ENCODE measurements around the gene FOXO3. TPM values are rescaled to one million over a fixed set of nuclear protein-coding genes. Genes with fewer than 3 reads are reported as not detected.

The FOXO3 gene
- total and polyA plus RNA-seq, 9 donors, result 33.4 to 94.8 (median 70.0) TPM

- Histone ChIP-seq H3K36me3 (no peaks in the 10 kb centered on the region), H3K27ac (peak overlapping the region in 1 of 2 donors; percentile 60), H3K9me3 (no peaks in the 10 kb centered on the region), H3K4me3 (no peak overlapping the region), H3K4me1 (ENCODE audit: insufficient read depth) (peaks cover 48% of the 10 kb centered on the region), H3K27me3 (no peaks in the 10 kb centered on the region)
- intact Hi-C loops (cut with DNase I), result loop anchor here in 1 of 4 donors (10.0 kb wide), 1 partner anchor 74 kb away; no protein-coding TSS in a partner anchor
- DNase-seq, result no peak
- WGBS, 3 donors, result 86 to 89% (median 87%) methylated on average over 2 of the region's 2 CpGs
- TF ChIP-seq CTCF (IDR thresholded peaks at IDR 0.05), result no peak
- no peak for TF ChIP-seq EP300 (IDR thresholded peaks at IDR 0.05)
- no peak for TF ChIP-seq POLR2A (IDR thresholded peaks at IDR 0.05)
Observed at GRCh38 chr6:108580646-108581045, 19.9 kb downstream of the FOXO3 start.

- Histone ChIP-seq H3K27ac (peak overlapping the region in 1 of 2 donors; percentile 60), H3K27me3 (no peaks in the 10 kb centered on the region), H3K9me3 (no peaks in the 10 kb centered on the region), H3K36me3 (no peaks in the 10 kb centered on the region), H3K4me3 (peak overlapping the region; percentile 6), H3K4me1 (ENCODE audit: insufficient read depth) (peaks cover 52% of the 10 kb centered on the region)
- 3 to 5% (median 4%) methylated on average over 3 of the region's 3 CpGs for WGBS, 3 donors
- TF ChIP-seq CTCF (IDR thresholded peaks at IDR 0.05), result no peak
- DNase-seq, result peak in 4 of 5 donors; percentile 50 to 78 (median 60)
- intact Hi-C loops (cut with DNase I), result loop anchor here in 1 of 4 donors (10.0 kb wide), 1 partner anchor 73 kb away; no protein-coding TSS in a partner anchor
Observed at GRCh38 chr6:108581237-108581931, 20.7 kb downstream of the FOXO3 start.

- DNase-seq, result no peak
- Histone ChIP-seq H3K36me3 (no peaks in the 10 kb centered on the region), H3K4me1 (ENCODE audit: insufficient read depth) (peaks cover 56% of the 10 kb centered on the region), H3K4me3 (peak overlapping the region; percentile 6), H3K9me3 (no peaks in the 10 kb centered on the region), H3K27me3 (no peaks in the 10 kb centered on the region), H3K27ac (peak overlapping the region in 1 of 2 donors; percentile 60)
- intact Hi-C loops (cut with DNase I), result loop anchor here in 1 of 4 donors (10.0 kb wide), 1 partner anchor 73 kb away; no protein-coding TSS in a partner anchor
- 3 to 5% (median 4%) methylated on average over 1 of the region's 1 CpG for WGBS, 3 donors
- TF ChIP-seq POLR2A (IDR thresholded peaks at IDR 0.05) (no peak), CTCF (IDR thresholded peaks at IDR 0.05) (no peak), EP300 (IDR thresholded peaks at IDR 0.05) (no peak)
Observed at GRCh38 chr6:108581932-108582475, 21.3 kb downstream of the FOXO3 start.

GRCh38 chr6:108582618-108583017 lies 21.9 kb downstream of the FOXO3 start:
- no peak for DNase-seq
- 48 to 58% (median 57%) methylated on average over 3 of the region's 3 CpGs for WGBS, 3 donors
- Histone ChIP-seq H3K27me3 (no peaks in the 10 kb centered on the region), H3K27ac (peak overlapping the region in 1 of 2 donors; percentile 60), H3K4me3 (no peak overlapping the region), H3K9me3 (no peaks in the 10 kb centered on the region), H3K36me3 (no peaks in the 10 kb centered on the region), H3K4me1 (ENCODE audit: insufficient read depth) (peaks cover 58% of the 10 kb centered on the region)
- TF ChIP-seq POLR2A (IDR thresholded peaks at IDR 0.05), result no peak
- TF ChIP-seq EP300 (IDR thresholded peaks at IDR 0.05), result no peak
- intact Hi-C loops (cut with DNase I), result loop anchor here in 1 of 4 donors (10.0 kb wide), 1 partner anchor 72 kb away; no protein-coding TSS in a partner anchor

GRCh38 chr6:108584323-108584722 lies 23.6 kb downstream of the FOXO3 start:
- intact Hi-C loops (cut with DNase I), result loop anchor here in 1 of 4 donors (10.0 kb wide), 1 partner anchor 70 kb away; no protein-coding TSS in a partner anchor
- TF ChIP-seq POLR2A (IDR thresholded peaks at IDR 0.05), result no peak
- TF ChIP-seq CTCF (IDR thresholded peaks at IDR 0.05), result no peak
- no peak for TF ChIP-seq EP300 (IDR thresholded peaks at IDR 0.05)
- no peaks in the 10 kb centered on the region for H3K9me3 ChIP-seq
- no peaks in the 10 kb centered on the region for H3K36me3 ChIP-seq
- WGBS, 3 donors, result 9 to 21% (median 11%) methylated on average over 5 of the region's 5 CpGs
- H3K4me1 ChIP-seq (ENCODE audit: insufficient read depth), result peaks cover 52% of the 10 kb centered on the region
- H3K27me3 ChIP-seq, result no peaks in the 10 kb centered on the region
- H3K27ac ChIP-seq, result peak overlapping the region in 1 of 2 donors; percentile 2
- no peak for DNase-seq
- H3K4me3 ChIP-seq, result no peak overlapping the region
